ENCODE data around the gene SH3GL3.

The SH3GL3 gene

GRCh38 chr15:83567318-83567717 is 120.2 kb downstream of the SH3GL3 start:
- DNase-seq (ENCODE audit: low read depth), result no peak

- no peak for DNase-seq (ENCODE audit: low read depth)
Observed at GRCh38 chr15:83569341-83569740, 122.2 kb downstream of the SH3GL3 start.

GRCh38 chr15:83570756-83571155 is 123.6 kb downstream of the SH3GL3 start:
- no peak for DNase-seq (ENCODE audit: low read depth)

- no peak for DNase-seq (ENCODE audit: low read depth)
Observed at GRCh38 chr15:83571820-83572707, 124.9 kb downstream of the SH3GL3 start.

GRCh38 chr15:83574345-83574744 is 127.2 kb downstream of the SH3GL3 start:
- no peak for DNase-seq (ENCODE audit: low read depth)

GRCh38 chr15:83578691-83579090 is 131.6 kb downstream of the SH3GL3 start:
- no peak for DNase-seq (ENCODE audit: low read depth)

GRCh38 chr15:83581381-83581780 is 134.2 kb downstream of the SH3GL3 start:
- no peak for DNase-seq (ENCODE audit: low read depth)

- no peak for DNase-seq (ENCODE audit: low read depth)
Observed at GRCh38 chr15:83582381-83582780, 135.2 kb downstream of the SH3GL3 start.

- DNase-seq (ENCODE audit: low read depth), result no peak
Observed at GRCh38 chr15:83585601-83586335, 138.6 kb downstream of the SH3GL3 start.

GRCh38 chr15:83587091-83587490 is 139.9 kb downstream of the SH3GL3 start:
- DNase-seq (ENCODE audit: low read depth), result no peak

- no peak for DNase-seq (ENCODE audit: low read depth)
Observed at GRCh38 chr15:83588441-83588840, 141.3 kb downstream of the SH3GL3 start.

GRCh38 chr15:83592370-83593040 is 145.4 kb downstream of the SH3GL3 start:
- no peak for DNase-seq (ENCODE audit: low read depth)

- no peak for DNase-seq (ENCODE audit: low read depth)
Observed at GRCh38 chr15:83595191-83595590, 148.1 kb downstream of the SH3GL3 start.

- no peak for DNase-seq (ENCODE audit: low read depth)
Observed at GRCh38 chr15:83598031-83598430, 150.9 kb downstream of the SH3GL3 start.

GRCh38 chr15:83602021-83602420 is 154.9 kb downstream of the SH3GL3 start:
- no peak for DNase-seq (ENCODE audit: low read depth)

- no peak for DNase-seq (ENCODE audit: low read depth)
Observed at GRCh38 chr15:83604549-83604948, 157.4 kb downstream of the SH3GL3 start.

GRCh38 chr15:83605111-83605945 is 158.2 kb downstream of the SH3GL3 start:
- no peak for DNase-seq (ENCODE audit: low read depth)

GRCh38 chr15:83610132-83610531 is 163.0 kb downstream of the SH3GL3 start:
- DNase-seq (ENCODE audit: low read depth), result no peak

- no peak for DNase-seq (ENCODE audit: low read depth)
Observed at GRCh38 chr15:83610901-83611685, 164.0 kb downstream of the SH3GL3 start.

- no peak for DNase-seq (ENCODE audit: low read depth)
Observed at GRCh38 chr15:83612226-83612625, 165.1 kb downstream of the SH3GL3 start.

Data from stimulated activated CD4-positive, alpha-beta T cell treated with anti-CD3 and anti-CD28 coated beads, Interleukin-2, amount 100 ng/mL, for 4 hours (primary cell).